ENCODE results near the gene OCRL. TPM values are rescaled to one million over a fixed set of nuclear protein-coding genes. Genes with fewer than 3 reads are reported as not detected.

OCRL gene
- polyA plus RNA-seq, 1 of the 3 experiments (the other 2 are of a cell fraction) = 18.6 TPM

DNA sequence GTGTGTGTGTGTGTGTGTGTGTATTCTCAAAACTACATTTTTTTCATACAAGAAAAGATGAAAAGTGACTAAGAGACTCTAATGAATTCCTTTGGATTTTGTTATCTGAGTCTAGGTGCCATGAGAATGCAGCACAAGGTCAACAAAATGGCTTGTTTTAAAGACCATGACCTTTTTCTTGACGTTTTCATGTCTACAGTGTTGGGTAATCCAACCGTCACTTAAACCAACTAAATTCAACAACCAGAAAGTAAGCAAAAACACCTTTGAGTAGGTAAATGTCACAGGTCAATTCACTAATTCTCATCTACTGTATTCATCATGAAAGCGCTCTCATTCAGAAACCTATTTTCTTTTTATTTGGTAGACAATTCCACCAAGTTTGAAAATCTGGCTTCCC lies 19.9 kb upstream of the OCRL start:
- CTCF ChIA-PET = no interaction called here
- peaks cover 67% of the 10 kb centered on the region for H3K79me2 ChIP-seq (ENCODE audit: insufficient read depth)

DNA sequence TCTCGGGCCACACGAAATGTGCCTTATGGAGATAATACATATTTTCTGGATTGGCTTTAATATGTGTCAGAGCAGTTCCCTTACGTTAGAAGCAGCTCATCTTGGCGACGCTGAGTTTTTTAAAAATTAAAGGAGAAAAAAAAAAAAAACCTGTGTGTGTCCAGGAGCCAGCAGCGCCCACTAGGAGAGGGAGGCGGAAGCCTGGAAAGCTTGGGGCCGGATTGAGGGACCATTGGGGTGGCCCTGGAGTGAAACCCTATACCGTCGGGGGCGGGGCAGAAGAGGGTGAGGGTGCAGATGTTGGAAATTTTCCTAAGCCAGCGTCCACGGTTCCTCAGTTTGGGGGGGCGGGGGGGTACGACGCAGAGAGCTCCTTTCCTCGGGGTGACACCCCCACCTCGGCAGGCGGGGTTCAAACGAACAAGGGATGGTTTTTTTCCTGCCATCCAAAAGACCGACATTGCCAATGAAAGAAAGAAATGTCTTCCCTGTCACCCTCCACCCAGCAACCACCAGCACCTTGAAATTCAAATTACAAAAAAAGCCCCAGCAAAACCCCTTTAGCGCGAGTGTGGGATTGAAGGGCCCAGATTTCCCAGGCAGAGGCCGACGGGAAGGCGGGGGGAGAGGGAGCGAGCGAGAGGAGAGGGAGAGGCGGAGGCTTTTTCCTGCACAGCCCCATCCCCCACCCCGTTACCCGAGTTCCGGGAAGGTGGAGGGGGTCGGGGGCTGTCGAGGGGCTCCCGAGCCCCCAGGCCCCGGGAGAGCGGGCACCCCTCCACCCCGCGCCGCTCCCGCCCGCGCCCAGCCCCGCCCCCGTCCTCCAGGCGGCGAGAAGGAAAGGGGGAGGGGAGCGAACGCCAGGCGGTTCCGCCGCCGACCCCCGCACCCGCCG lies 17.6 kb upstream of the OCRL start:
- Histone ChIP-seq H3K9me2 (no peaks in the 10 kb centered on the region), H3K27me3 (ENCODE audit: insufficient read depth) (no peaks in the 10 kb centered on the region; the same call in 1 of the 2 replicates), H3K4me3 (ENCODE audit: low read depth in 2 of 2, low read length in 1 of 2) (peak overlapping the region; percentile 60 to 74), H3K36me3 (replicated peaks in 1 of 2; ENCODE audit: control insufficient read depth in 1 of 2, insufficient read depth in 2 of 2, low read length in 1 of 2) (peaks cover 0 to 1% of the 10 kb centered on the region in 2 experiments), H2AFZ (ENCODE audit: low read depth) (no peak overlapping the region), H3K4me1 (ENCODE audit: control insufficient read depth in 1 of 2, insufficient read depth in 2 of 2, low read depth in 1 of 2, low read length in 1 of 2) (no peaks in the 10 kb centered on the region; a peak in 2 of 4 replicates), H3K4me2 (peak overlapping the region; percentile 74), H3K79me2 (ENCODE audit: insufficient read depth) (peaks cover 47% of the 10 kb centered on the region), H3F3A (replicated peaks; ENCODE audit: insufficient read depth) (peaks cover 20% of the 10 kb centered on the region), H3K9me3 (no peaks in the 10 kb centered on the region), H3K9ac (peak overlapping the region; percentile 92), H3K27ac (ENCODE audit: low read depth in 2 of 2, low read length in 1 of 2) (peak overlapping the region; percentile 78 to 90; a peak in 3 of 4 replicates), H4K20me1 (ENCODE audit: insufficient read depth) (peaks cover 28% of the 10 kb centered on the region)
- CTCF ChIA-PET = interaction anchor here (0.6 to 1.0 kb wide), 2 partner anchors 18 to 41 kb away, joined by 3 read pairs; partner anchors contain the start of gene OCRL
- DNase-seq = peak; percentile 78
- 19% methylated on average over 36 of the region's 56 CpGs for WGBS (ENCODE audit: low lambda C conversion rate)
- TF ChIP-seq, protein P1, sequence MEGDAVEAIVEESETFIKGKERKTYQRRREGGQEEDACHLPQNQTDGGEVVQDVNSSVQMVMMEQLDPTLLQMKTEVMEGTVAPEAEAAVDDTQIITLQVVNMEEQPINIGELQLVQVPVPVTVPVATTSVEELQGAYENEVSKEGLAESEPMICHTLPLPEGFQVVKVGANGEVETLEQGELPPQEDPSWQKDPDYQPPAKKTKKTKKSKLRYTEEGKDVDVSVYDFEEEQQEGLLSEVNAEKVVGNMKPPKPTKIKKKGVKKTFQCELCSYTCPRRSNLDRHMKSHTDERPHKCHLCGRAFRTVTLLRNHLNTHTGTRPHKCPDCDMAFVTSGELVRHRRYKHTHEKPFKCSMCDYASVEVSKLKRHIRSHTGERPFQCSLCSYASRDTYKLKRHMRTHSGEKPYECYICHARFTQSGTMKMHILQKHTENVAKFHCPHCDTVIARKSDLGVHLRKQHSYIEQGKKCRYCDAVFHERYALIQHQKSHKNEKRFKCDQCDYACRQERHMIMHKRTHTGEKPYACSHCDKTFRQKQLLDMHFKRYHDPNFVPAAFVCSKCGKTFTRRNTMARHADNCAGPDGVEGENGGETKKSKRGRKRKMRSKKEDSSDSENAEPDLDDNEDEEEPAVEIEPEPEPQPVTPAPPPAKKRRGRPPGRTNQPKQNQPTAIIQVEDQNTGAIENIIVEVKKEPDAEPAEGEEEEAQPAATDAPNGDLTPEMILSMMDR (IDR thresholded peaks at IDR 0.05) = peak; percentile 33; the same call in 1 of the 2 replicates
- no peak for TF ChIP-seq MXI1 (IDR thresholded peaks at IDR 0.05; ENCODE audit: low read depth, low read length)
- TF ChIP-seq, protein P2, sequence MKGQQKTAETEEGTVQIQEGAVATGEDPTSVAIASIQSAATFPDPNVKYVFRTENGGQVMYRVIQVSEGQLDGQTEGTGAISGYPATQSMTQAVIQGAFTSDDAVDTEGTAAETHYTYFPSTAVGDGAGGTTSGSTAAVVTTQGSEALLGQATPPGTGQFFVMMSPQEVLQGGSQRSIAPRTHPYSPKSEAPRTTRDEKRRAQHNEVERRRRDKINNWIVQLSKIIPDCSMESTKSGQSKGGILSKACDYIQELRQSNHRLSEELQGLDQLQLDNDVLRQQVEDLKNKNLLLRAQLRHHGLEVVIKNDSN (IDR thresholded peaks at IDR 0.05; ENCODE audit: borderline replicate concordance, low read depth) = no peak
- TF ChIP-seq FOSL2 (IDR thresholded peaks at IDR 0.05; ENCODE audit: borderline replicate concordance, low read depth) = no peak
- TF ChIP-seq, protein P3, sequence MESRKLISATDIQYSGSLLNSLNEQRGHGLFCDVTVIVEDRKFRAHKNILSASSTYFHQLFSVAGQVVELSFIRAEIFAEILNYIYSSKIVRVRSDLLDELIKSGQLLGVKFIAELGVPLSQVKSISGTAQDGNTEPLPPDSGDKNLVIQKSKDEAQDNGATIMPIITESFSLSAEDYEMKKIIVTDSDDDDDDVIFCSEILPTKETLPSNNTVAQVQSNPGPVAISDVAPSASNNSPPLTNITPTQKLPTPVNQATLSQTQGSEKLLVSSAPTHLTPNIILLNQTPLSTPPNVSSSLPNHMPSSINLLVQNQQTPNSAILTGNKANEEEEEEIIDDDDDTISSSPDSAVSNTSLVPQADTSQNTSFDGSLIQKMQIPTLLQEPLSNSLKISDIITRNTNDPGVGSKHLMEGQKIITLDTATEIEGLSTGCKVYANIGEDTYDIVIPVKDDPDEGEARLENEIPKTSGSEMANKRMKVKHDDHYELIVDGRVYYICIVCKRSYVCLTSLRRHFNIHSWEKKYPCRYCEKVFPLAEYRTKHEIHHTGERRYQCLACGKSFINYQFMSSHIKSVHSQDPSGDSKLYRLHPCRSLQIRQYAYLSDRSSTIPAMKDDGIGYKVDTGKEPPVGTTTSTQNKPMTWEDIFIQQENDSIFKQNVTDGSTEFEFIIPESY (IDR thresholded peaks at IDR 0.05; ENCODE audit: borderline replicate concordance, low read depth) = no peak
- POLR2A ChIA-PET = no interaction called here

More for the DNA sequence above, 19.9 kb upstream of the OCRL start:
- no peak for TF ChIP-seq TCF12 (IDR thresholded peaks at IDR 0.05)
- TF ChIP-seq EP300 (IDR thresholded peaks at IDR 0.05; ENCODE audit: borderline replicate concordance in 1 of 2, low read depth in 1 of 2, low read length in 1 of 2) = no peak
- no peak for TF ChIP-seq ELF1 (IDR thresholded peaks at IDR 0.05)
- no peak for TF ChIP-seq NRF1 (IDR thresholded peaks at IDR 0.05; ENCODE audit: low read depth, low read length)
- TF ChIP-seq, protein P2 (IDR thresholded peaks at IDR 0.05; ENCODE audit: borderline replicate concordance, low read depth) = no peak
- TF ChIP-seq JUND (IDR thresholded peaks at IDR 0.05) = no peak
- no peak for TF ChIP-seq RFX5 (IDR thresholded peaks at IDR 0.05; ENCODE audit: low read length)
- TF ChIP-seq, protein P4, sequence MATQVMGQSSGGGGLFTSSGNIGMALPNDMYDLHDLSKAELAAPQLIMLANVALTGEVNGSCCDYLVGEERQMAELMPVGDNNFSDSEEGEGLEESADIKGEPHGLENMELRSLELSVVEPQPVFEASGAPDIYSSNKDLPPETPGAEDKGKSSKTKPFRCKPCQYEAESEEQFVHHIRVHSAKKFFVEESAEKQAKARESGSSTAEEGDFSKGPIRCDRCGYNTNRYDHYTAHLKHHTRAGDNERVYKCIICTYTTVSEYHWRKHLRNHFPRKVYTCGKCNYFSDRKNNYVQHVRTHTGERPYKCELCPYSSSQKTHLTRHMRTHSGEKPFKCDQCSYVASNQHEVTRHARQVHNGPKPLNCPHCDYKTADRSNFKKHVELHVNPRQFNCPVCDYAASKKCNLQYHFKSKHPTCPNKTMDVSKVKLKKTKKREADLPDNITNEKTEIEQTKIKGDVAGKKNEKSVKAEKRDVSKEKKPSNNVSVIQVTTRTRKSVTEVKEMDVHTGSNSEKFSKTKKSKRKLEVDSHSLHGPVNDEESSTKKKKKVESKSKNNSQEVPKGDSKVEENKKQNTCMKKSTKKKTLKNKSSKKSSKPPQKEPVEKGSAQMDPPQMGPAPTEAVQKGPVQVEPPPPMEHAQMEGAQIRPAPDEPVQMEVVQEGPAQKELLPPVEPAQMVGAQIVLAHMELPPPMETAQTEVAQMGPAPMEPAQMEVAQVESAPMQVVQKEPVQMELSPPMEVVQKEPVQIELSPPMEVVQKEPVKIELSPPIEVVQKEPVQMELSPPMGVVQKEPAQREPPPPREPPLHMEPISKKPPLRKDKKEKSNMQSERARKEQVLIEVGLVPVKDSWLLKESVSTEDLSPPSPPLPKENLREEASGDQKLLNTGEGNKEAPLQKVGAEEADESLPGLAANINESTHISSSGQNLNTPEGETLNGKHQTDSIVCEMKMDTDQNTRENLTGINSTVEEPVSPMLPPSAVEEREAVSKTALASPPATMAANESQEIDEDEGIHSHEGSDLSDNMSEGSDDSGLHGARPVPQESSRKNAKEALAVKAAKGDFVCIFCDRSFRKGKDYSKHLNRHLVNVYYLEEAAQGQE (IDR thresholded peaks at IDR 0.05; ENCODE audit: low read depth, low read length) = no peak
- no peak for TF ChIP-seq FOXJ3 (CRISPR knock-in tag; IDR thresholded peaks at IDR 0.05)
- Histone ChIP-seq H3K36me3 (replicated peaks in 1 of 2; ENCODE audit: control insufficient read depth in 1 of 2, insufficient read depth in 2 of 2, low read length in 1 of 2) (peaks cover 5 to 10% of the 10 kb centered on the region in 2 experiments), H3K4me2 (no peak overlapping the region), H3K4me3 (ENCODE audit: low read depth in 2 of 2, low read length in 1 of 2) (no peak overlapping the region), H3F3A (replicated peaks; ENCODE audit: insufficient read depth) (peaks cover 20% of the 10 kb centered on the region), H2AFZ (ENCODE audit: low read depth) (no peak overlapping the region), H3K27me3 (ENCODE audit: insufficient read depth) (peaks cover 2% of the 10 kb centered on the region), H3K9ac (no peak overlapping the region), H3K27ac (ENCODE audit: low read depth in 2 of 2, low read length in 1 of 2) (no peak overlapping the region), H4K20me1 (ENCODE audit: insufficient read depth) (peaks cover 41% of the 10 kb centered on the region), H3K9me3 (no peaks in the 10 kb centered on the region), H3K9me2 (no peaks in the 10 kb centered on the region), H3K4me1 (ENCODE audit: control insufficient read depth in 1 of 2, insufficient read depth in 2 of 2, low read depth in 1 of 2, low read length in 1 of 2) (no peaks in the 10 kb centered on the region; a peak in 2 of 4 replicates)
- DNase-seq = no peak
- WGBS (ENCODE audit: low lambda C conversion rate) = 42% methylated on average over 3 of the region's 3 CpGs
- POLR2A ChIA-PET = no interaction called here

Measured in SK-N-SH (cell line).